ENCODE data around the gene DHTKD1. TPM values are rescaled to one million over a fixed set of nuclear protein-coding genes. Genes with fewer than 3 reads are reported as not detected.

DHTKD1 gene
- total and polyA plus RNA-seq, 10 of the 15 experiments (the other 5 are each of a cell fraction or from before 2014, with no cell fraction given), result 11.3 to 35.0 (median 26.9) TPM

- no peak for TF ChIP-seq NR2C2 (IDR thresholded peaks at IDR 0.05; ENCODE audit: borderline replicate concordance, control insufficient read depth, insufficient read length, low read depth)
- no peak for TF ChIP-seq NRF1 (conservative IDR thresholded peaks at IDR 0.05; ENCODE audit: low read depth, low read length)
- no peak for TF ChIP-seq CHD2 (IDR thresholded peaks at IDR 0.05; ENCODE audit: borderline replicate concordance, low read depth, low read length)
- TF ChIP-seq, protein P1, sequence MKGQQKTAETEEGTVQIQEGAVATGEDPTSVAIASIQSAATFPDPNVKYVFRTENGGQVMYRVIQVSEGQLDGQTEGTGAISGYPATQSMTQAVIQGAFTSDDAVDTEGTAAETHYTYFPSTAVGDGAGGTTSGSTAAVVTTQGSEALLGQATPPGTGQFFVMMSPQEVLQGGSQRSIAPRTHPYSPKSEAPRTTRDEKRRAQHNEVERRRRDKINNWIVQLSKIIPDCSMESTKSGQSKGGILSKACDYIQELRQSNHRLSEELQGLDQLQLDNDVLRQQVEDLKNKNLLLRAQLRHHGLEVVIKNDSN (IDR thresholded peaks at IDR 0.05; ENCODE audit: borderline replicate concordance, extremely low read length, insufficient read depth, low read depth, low read length), result no peak
- no peak for TF ChIP-seq BCLAF1 (IDR thresholded peaks at IDR 0.05)
- TF ChIP-seq ZNF217 (IDR thresholded peaks at IDR 0.05), result no peak
- TF ChIP-seq SPI1 (IDR thresholded peaks at IDR 0.05; ENCODE audit: borderline replicate concordance, insufficient read depth, low read depth, low read length), result no peak
- TF ChIP-seq KLF5 (IDR thresholded peaks at IDR 0.05; ENCODE audit: partially characterized antibody), result no peak
- TF ChIP-seq, protein P2, sequence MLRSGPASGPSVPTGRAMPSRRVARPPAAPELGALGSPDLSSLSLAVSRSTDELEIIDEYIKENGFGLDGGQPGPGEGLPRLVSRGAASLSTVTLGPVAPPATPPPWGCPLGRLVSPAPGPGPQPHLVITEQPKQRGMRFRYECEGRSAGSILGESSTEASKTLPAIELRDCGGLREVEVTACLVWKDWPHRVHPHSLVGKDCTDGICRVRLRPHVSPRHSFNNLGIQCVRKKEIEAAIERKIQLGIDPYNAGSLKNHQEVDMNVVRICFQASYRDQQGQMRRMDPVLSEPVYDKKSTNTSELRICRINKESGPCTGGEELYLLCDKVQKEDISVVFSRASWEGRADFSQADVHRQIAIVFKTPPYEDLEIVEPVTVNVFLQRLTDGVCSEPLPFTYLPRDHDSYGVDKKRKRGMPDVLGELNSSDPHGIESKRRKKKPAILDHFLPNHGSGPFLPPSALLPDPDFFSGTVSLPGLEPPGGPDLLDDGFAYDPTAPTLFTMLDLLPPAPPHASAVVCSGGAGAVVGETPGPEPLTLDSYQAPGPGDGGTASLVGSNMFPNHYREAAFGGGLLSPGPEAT (IDR thresholded peaks at IDR 0.05; ENCODE audit: low read depth), result no peak
- TF ChIP-seq TCF3 (IDR thresholded peaks at IDR 0.05; ENCODE audit: borderline replicate concordance, insufficient read depth, low read depth, low read length), result 0 out of 2 replicates have a peak, but pooled peaks have one; percentile 10
- TF ChIP-seq, protein P3, sequence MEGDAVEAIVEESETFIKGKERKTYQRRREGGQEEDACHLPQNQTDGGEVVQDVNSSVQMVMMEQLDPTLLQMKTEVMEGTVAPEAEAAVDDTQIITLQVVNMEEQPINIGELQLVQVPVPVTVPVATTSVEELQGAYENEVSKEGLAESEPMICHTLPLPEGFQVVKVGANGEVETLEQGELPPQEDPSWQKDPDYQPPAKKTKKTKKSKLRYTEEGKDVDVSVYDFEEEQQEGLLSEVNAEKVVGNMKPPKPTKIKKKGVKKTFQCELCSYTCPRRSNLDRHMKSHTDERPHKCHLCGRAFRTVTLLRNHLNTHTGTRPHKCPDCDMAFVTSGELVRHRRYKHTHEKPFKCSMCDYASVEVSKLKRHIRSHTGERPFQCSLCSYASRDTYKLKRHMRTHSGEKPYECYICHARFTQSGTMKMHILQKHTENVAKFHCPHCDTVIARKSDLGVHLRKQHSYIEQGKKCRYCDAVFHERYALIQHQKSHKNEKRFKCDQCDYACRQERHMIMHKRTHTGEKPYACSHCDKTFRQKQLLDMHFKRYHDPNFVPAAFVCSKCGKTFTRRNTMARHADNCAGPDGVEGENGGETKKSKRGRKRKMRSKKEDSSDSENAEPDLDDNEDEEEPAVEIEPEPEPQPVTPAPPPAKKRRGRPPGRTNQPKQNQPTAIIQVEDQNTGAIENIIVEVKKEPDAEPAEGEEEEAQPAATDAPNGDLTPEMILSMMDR (IDR thresholded peaks at IDR 0.05 in 2 of 3, conservative IDR thresholded peaks at IDR 0.05 in 1 of 3; ENCODE audit: control insufficient read depth in 2 of 3, extremely low read depth in 1 of 3, insufficient read depth in 1 of 3, low read depth in 3 of 3, low read length in 3 of 3), result no peak
- TF ChIP-seq SUPT20H (IDR thresholded peaks at IDR 0.05; ENCODE audit: borderline replicate concordance, control insufficient read depth, low read depth, low read length), result no peak
- 0 out of 2 replicates have a peak, but pooled peaks have one; percentile 35 for TF ChIP-seq SMAD5 (IDR thresholded peaks at IDR 0.05; ENCODE audit: low read depth)
- TF ChIP-seq CREM (IDR thresholded peaks at IDR 0.05; ENCODE audit: low read depth), result no peak
- TF ChIP-seq NFYB (IDR thresholded peaks at IDR 0.05; ENCODE audit: insufficient read depth, low read depth, low read length), result no peak
- TF ChIP-seq TCF7 (IDR thresholded peaks at IDR 0.05; ENCODE audit: borderline replicate concordance), result no peak
- no peak; the same call in 1 of the 2 replicates for TF ChIP-seq HDGF (IDR thresholded peaks at IDR 0.05)
- TF ChIP-seq NBN (IDR thresholded peaks at IDR 0.05), result no peak
- TF ChIP-seq PKNOX1 (IDR thresholded peaks at IDR 0.05), result no peak
Measured at GRCh38 chr10:12042409-12042796, 26.4 kb upstream of the DHTKD1 start (continued).
